Renal cortical epithelial cell (primary cell): ENCODE results near the gene ZACN. TPM values are rescaled to one million over a fixed set of nuclear protein-coding genes. Genes with fewer than 3 reads are reported as not detected.

Experiments used
- DNase-seq: peaks from one replicate; pipeline ENCODE4 v3.0.0-alpha.2; 2011; ENCODE audit warnings: low read depth
- total RNA-seq: library from RNA; depleted of rRNA; stranded (reverse); fragments of >200 nt; gene quantifications from 2 replicates; pipeline ENCODE4 v1.2.3, GENCODE V29; 2014

Gene ZACN
- total RNA-seq, 1 donor from 2014 or later, result not detected

- DNase-seq, result peak; percentile 13
Observed at GRCh38 chr17:76102944-76103273, 23.9 kb downstream of the ZACN start.

- DNase-seq, result peak; percentile 72
Observed at GRCh38 chr17:76103274-76104139, 24.5 kb downstream of the ZACN start, which contains the start of gene EXOC7. Gene EXOC7 (minus strand): TSS chr17:76103787. CDS start chr17:76103692, 95 bp downstream.

- DNase-seq, result no peak
Observed at GRCh38 chr17:76104140-76104895, 25.3 kb downstream of the ZACN start.

- DNase-seq, result no peak
Observed at GRCh38 chr17:76104896-76105231, 25.9 kb downstream of the ZACN start.

- no peak for DNase-seq
Observed at GRCh38 chr17:76106703-76107102, 27.7 kb downstream of the ZACN start.

GRCh38 chr17:76107509-76107908, 28.5 kb downstream of the ZACN start:
- no peak for DNase-seq

- no peak for DNase-seq
Observed at GRCh38 chr17:76111956-76112355, 33.0 kb downstream of the ZACN start.

GRCh38 chr17:76115138-76115754, 36.3 kb downstream of the ZACN start:
- no peak for DNase-seq

- no peak for DNase-seq
Observed at GRCh38 chr17:76119409-76120371, 40.7 kb downstream of the ZACN start.

GRCh38 chr17:76120658-76121008, 41.7 kb downstream of the ZACN start:
- DNase-seq, result no peak

GRCh38 chr17:76121932-76122430, 43.0 kb downstream of the ZACN start:
- no peak for DNase-seq

GRCh38 chr17:76122431-76123190, 43.6 kb downstream of the ZACN start:
- no peak for DNase-seq

GRCh38 chr17:76123191-76123499, 44.2 kb downstream of the ZACN start:
- DNase-seq, result no peak

GRCh38 chr17:76123749-76124581, 45.0 kb downstream of the ZACN start:
- no peak for DNase-seq

GRCh38 chr17:76124582-76125390, 45.8 kb downstream of the ZACN start:
- no peak for DNase-seq

GRCh38 chr17:76125391-76125675, 46.4 kb downstream of the ZACN start:
- DNase-seq, result no peak

- no peak for DNase-seq
Observed at GRCh38 chr17:76125922-76126321, 46.9 kb downstream of the ZACN start.

GRCh38 chr17:76130473-76130872, 51.5 kb downstream of the ZACN start:
- no peak for DNase-seq

- DNase-seq, result no peak
Observed at GRCh38 chr17:76131051-76131691, 52.2 kb downstream of the ZACN start.
